ENCODE measurements around the gene SLC39A8.

- TF ChIP-seq POLR2A (IDR thresholded peaks at IDR 0.05; ENCODE audit: low read depth, low read length) (no peak), POLR2AphosphoS5 (IDR thresholded peaks at IDR 0.05; ENCODE audit: low read depth, low read length) (no peak)
Measured at GRCh38 chr4:102295153-102295862, 50.0 kb downstream of the SLC39A8 start.
